COR-L47 (cell line): ENCODE data around the gene SERTAD2.

ENCODE experiments used
- DNase-seq: peaks from one replicate; lab custom pipeline; 2025; lab: John Stamatoyannopoulos, UW

Gene SERTAD2

DNA sequence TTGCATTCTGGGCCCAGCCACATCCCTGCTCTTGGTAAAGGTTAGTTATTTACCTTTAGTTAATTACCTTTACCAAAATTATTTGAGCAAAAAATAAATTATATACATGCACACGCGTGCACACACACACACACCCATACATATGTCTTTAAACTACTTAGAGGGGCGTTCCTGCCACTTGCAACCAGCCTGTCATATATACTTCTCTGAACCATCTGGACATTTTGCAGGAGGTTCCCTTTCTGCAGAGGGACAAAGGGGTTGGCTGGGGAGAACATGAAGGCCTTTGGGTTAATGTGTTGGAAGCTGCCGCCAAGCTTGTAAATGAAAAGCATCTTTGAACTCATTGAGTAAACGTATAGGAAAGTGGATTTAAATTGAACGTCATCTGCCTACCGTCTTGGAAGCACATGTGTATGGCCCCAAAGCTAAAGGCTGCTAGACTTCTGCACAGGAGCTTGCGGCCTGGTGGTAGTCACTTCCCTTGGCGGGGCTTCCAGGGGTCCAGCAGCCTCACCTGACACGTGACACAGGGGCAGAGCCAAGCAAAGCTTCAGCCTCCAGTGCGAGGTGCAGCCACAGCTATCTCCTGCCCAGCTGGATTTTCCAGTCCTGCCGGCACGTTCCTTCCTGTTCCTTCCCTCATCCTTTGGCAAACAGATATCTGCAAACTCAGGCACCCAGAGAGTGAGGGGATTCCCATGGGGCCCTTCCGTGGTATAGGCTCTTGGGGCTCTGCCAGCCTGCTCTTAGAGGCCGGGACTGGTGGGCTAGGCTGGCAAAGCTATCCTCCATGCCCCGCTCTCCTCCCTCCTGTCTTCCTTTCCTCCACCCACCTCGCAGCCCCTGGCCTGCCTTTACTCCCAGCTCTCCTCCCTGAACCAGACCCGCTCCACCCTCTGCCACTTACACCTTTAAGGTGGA lies 46.1 kb downstream of the SERTAD2 start:
- DNase-seq, result no peak

DNA sequence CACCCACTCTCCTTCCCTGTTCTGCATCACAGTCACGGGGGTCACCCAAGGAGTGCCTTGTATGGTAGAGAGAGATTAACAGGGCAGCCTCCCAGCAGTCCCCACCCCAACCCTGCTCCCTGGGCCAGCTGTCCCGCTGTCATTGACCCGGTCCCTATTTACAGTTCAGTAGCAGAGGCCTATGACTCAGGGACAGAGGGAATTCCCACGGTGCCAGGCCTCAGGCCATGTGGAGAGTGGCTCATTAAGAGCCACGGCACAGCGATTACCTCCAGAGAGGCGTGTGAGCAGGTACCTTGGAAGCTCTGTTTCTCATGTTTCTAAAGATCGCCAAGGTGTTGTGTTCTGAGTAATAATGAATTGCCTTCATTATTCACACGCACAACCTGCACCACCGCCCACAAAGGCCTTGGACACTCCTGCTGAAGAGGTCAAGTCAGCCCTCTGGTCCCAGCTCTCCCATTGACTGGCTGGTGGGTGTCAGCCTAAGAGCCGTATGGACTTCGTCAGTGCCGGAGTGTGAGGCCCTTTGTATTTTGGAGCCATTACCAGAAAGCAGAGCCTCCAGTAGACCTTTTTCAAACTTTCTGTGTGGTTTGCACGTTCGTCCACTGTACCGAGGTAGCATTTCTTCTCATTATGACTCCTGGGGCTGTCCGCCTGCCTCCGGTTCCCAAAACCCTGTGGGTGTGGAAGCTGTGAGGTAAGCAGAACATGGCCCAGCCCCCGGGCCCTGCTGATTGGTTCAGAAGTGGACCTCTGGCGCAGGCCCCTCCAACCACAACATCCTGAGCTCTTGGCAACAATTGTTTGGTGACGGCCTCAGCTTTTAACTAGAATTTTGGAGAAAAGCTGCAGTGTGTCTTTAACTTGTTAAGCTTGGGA lies 47.0 kb downstream of the SERTAD2 start:
- DNase-seq, result no peak

DNA sequence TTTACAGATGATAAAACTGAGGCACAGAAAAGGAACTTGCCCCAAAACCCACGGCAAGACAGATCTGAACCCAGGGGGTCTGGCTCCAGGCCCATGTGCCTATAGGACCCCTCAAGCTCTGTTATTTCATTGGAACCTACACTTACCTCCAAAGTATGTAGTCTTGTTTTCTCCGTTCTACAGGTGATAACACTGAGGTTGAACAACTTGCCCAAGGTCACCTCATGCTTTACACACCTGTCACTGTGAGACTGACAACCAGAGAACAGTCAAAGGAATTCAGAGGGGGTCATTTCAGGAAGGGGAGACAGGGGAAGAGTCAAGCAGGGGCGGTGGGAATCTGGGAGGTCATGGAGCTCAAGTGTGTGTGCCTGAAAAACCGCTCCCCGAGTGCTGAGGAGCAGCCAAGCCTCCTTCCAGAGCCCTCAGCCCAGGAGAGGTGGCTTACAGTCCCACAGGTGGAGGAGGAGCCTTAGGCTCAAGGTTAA lies 47.7 kb downstream of the SERTAD2 start:
- DNase-seq, result no peak

DNA sequence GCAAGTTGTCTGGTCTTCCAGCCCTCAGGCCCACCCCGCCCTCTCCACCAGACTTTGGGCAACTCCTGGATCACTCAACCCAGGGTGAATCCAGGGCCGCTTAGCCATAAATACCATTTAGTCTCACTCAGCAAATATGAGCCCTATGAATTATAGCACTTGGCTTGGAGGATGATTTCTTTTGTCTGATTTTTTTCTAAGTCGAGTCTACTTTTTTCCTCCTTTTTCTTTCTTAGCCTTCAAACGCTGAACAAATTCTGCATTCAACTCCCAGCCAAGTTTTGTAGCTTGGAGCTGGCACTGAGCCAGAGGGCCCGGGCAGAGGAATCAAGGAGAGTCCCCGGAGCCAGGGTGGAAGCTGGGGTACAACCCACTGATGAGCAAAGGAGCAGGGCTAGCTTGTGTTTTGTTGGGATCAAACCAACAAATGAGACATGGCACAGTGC lies 48.7 kb downstream of the SERTAD2 start:
- DNase-seq, result no peak

DNA sequence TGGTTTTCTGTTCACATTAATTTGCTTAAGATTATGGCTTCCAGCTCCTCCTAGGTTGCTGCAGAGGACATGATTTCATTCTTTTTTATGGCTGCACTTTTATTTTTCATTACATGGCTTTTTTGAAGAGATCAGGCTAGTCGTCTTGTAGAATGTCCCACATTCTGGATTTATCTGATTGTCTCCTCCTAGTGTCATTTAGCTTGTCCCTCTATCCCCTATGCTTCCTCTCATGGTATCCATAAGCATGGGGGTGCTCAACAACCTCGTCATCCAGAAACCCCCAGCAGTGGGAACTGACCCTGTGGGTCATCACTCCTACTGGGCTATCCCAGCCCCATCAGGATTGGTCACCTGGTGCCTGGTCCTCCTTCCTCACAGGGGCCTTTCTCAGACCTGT lies 49.6 kb downstream of the SERTAD2 start:
- DNase-seq, result no peak

DNA sequence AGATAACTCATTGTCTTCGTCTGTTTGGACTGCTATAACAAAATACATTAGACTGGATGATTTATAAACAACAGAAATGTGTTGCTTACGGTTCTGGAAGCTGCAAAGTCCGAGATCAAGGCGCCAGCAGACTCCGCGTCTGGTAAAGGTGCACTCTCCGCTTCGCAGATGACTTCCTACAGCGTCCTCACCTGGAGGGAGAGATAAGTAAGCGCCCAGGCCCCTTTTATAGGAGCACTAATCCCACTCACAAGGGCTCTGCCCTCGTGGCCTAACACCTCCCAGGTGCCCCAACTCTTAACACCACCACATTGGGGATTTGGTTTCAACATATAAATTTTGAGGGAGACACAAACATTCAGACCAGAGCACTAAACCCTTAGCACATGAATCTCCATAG lies 51.3 kb downstream of the SERTAD2 start:
- DNase-seq, result no peak

DNA sequence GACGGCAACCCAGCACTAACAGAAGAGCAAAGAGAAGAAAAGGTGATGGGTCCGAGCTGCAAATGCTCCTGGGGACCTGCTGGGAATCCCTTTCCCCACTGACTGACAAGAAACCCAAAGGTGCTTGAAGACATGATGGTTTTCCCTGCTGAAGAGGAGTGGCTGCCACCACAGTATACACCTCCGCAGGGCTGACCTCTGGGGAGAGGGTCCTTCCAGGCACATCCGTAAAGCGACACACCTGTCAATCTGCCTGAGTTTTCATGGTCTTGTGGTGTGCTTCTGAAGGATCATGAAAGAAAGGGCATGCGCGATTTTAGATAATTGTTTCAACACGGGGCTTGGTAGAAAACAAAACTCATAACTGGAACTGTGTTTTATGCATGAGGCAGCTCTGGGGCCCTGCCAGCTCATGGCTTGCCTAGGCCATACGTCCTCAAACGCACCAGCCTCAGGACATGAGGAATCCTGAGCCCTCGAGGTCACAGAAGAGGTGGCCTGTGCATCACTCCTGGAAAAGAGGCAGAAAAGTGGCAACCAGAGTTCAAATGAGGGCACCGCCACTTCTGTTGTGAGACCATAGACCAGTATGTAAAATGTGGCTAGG lies 51.8 kb downstream of the SERTAD2 start:
- no peak for DNase-seq

DNA sequence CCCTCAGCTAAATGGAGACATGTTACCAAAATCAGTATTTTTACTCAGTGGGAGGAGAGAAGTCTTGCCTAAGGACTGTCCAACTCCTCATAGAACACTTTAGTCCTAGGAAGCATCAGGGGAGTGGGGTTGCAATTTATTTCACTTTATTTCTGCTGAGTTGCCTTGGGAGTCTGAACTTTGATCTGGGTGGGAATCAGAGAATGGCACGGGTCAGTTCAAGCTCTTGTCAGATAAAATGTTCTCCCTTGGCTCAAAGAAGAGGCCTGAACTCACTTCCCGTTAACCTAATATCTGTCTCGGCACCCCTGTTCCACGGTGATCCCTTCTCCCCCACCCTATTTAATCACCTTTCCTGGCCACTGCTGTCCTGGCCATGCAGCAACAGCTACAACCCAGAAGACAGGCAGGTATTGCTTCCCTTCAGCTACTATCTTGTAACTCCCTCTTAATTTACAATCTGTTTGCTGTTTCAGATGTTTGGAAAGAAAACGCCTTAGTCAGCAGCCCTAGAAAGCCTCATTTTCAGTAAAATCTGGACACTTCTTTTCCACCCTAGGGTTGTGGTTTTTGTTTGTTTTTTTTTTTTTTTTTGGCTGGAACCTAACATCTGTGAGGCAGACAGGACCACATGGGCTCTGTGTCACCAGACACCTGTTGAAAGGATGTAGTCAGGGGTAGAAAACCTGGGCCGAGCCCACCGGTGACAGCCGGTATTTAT lies 52.5 kb downstream of the SERTAD2 start:
- DNase-seq, result no peak

DNA sequence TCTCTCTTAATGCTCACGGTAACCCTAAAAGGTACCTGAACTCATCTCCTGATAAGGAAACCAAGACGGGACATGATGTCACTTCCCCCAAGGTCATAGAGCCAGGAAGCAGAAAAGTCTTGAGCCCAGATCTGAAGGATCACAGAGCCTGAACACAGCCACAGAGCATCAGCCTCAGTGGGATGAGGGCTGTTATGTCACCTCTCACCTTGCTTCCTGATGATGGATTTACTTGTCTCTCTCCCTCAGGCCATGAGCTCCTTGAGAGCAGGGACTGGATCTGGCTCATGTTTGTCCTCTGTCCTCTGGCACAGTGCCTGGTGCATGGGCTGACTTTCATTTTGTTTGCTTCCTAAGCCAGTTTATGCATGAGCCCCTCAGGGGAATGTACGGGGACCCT lies 54.2 kb downstream of the SERTAD2 start:
- DNase-seq, result no peak

DNA sequence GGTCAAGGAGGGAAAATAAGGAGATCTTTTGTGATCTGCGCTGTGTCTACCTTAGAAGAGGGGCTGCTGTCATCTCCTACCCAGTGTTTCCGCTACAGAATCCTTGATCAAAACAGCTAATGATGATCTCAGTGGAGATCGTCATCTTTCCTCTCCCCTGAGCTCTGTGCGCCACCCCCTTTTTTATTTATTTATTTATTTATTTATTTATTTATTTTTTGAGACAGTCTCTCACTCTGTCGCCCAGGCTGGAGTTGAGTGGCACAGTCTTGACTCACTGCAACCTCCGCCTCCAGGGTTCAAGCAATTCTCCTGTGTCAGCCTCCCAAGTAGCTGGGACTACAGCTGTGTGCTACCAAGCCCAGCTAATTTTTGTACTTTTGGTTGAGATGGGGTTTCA lies 55.5 kb downstream of the SERTAD2 start:
- DNase-seq, result no peak

DNA sequence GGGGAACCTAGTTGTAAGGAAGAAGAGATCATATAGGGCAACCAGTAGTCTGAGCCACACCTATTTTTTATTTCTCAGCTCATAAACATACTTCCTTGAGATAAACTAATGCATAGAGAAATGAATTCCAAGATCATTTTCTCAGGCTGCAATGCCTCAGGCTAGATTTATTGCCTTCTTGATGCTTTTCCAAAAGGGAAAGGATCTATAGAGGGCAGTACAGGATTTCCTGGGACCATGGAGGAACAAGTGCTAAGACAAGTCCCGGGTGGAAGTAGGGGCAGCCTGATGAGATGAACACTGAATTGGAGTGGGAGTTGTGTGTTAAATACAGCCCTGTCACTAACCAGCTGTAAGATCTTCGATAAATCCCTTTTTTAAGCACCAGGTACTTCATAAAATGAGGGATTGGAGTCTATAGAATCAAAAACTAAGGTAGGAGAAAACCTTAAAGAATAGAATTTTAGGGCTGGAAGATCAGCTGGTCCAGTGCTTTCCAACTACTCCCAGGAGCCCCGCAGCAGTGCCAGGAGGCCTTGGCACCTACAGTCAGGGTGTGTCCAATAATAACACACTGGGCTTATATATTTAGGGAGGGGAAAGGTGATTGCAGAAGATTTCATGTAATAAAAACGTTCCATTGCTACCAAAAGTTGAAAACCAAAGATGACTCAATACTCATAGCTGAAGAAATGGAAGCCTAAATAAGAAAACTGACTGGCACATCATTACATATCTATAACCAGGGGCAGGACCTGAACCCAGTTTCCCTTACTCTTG lies 58.1 kb downstream of the SERTAD2 start:
- DNase-seq, result no peak

DNA sequence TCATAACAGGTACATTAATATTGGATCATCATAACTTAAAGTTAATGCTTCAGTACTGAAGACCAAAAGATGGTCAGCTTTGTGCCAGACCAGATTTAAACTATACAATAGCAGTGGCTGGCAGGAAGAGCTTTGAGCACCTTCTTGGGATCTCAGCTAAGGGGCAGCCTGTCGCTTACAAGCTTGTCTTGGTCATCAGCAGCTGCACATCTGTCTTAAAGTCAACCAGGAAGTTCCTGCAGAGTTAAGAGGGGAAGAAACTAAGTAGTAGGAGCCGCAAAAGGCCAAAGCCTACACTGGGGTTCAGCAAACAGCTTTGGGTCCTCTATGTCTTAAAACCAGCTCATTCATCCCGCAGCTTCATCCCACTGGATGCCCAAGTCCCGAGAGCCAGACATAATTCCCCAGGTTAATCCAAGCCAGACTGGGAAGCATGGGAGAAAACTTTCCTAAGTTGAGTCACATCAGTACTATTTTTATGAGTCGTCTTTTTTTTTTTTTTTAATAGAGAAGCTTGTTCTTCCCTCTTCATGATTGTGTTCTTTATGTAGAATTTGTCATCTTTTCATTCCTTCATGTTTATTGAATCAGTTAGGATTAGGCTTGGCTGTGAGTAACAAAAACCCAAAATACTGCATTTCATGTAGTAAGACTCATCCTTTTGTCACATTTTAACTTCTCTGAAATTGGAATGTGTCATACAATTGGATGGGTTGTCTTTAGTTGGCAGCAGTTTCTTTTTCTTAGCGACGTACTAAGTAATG lies 59.3 kb downstream of the SERTAD2 start:
- DNase-seq, result no peak

DNA sequence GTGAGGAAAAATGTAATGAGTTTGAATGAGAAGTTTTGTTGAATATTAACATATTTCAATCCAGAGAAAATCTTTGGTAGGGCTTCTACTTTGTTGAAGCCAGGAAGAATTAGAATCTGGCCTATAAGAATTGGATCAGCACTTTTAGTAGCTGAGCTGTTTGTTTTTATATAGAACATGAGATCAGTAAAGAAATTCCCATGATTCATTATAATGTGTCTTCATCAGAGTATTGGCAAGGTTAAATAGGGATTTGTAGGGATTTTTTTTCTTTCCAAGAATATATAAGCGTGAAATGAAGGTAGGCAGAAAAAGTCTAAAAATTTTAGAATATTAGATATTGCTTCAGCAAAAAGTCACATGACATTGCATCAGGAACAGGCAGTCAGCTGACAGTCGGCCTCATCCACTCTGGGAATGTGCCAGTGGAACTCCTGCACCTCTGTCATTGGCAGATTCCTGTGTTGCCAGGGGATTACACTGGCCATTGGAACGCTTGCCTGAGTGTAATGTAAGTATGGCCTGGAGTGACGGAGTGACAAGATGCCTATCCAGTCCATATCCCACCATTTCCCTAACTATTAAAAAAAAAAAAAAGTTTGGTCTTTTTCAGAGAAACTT lies 60.6 kb downstream of the SERTAD2 start:
- no peak for DNase-seq

DNA sequence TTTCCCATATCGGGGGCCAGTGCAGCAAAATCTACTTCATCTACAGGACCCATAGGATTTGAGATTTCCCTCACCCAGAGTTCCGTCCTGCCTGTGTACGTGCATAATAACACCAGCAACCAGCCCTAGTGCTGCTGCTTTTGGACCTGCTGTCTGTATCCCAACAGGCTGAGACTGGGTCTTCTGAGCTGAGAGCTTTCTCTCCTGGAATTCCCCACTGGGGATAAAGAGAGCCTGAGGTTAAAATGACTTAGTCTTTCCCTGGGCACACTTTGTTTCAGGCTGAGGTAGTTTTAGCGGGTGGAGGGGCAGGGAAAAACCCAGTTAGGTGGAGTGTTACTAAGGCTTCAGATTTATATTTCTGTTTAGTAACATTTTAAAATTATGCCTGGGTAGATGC lies 62.5 kb downstream of the SERTAD2 start:
- no peak for DNase-seq

DNA sequence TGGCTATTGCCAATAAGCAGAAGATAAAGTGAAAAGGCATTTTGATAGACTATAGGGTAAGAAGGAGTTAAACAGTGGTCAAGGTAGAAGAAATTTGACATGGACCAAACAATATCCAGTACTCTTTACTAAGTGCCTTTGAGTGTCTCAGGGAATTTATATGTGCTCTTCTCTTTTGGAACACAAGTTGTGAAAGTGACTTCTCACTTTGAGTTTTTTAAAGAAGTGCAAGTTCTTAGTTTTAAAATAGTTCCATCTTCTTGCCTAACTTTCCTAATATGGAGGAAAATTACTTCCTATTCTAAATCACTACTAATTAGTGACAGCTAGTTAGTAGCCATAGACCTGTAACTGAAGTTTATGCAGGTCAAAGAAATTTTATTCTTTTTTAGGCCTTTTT lies 66.2 kb downstream of the SERTAD2 start:
- DNase-seq, result no peak

DNA sequence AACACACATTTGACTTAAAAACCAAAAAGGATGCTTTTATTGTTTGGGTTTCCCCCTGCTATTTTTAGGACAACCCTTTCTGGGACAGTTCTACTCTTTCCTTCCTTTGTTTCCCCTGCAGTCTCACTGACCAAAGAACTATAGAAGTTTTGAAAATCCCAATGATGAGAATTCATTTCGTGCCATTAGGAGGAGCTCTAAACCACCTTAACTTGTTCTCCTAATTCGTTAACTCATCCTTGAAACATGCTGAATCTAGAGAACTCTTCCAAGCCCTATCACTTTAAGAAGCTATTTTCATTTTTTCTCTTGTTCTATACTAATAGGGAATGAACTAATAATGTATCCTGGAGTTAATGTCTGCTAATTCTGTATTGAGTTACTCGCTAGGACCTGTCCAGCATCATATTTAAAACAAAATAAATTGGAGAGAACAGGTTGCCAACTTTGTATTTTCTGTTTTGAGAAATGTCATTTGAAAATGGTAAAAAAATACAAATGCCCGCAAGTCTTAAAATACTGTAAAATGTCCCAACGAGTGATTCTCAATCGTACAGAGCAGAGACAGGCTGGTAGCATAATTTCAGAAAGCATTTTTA lies 66.7 kb downstream of the SERTAD2 start:
- no peak for DNase-seq

DNA sequence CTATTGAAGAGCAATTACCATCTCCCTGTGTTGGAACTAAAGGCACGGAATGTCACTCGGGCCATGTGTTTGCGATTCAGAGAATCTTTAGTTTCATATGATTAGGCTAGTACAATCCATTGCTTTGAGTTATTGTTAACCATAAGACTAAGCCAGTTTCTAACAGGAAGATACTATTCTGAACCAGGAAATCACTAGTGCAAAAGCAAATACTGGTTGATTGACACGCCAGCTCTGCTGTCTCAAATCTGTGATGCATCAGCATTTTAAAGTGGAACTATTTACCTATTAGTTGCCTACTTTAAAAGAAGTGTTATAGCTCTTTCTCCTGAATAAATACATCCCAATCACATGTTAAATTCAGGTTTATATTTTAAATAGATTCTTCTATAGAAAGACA lies 67.7 kb downstream of the SERTAD2 start:
- no peak for DNase-seq

DNA sequence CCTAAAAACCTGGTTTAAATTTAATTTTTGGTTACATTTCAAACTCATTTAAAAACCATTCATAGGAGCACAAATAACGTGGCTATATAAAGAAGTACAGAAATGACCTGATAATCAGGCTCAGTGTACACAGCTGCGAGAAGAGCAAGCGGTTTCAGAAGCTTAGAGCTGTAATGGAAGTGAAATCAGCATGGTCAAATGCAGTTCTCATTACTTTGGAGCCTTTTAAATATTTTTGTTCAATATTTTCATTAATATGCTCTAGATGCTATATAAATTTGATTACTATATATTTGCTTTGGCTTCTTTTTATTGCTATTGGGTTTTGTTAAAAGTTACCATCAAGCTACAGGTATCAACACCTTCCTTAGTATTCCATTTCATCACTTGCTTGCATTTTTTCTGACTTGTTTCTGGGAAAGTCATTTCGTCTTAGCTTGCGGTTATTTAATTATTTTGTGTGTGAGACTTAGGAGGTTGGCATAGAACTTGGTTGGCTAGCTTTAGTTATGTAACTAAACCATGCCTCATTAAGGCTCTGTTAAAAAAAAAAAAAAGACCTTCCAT lies 70.9 kb downstream of the SERTAD2 start:
- no peak for DNase-seq
